ENCODE results near the gene EID1.
"Not testable (repeated sequence)": the region's sequence is repeated elsewhere in the genome, so short reads cannot be mapped to it uniquely, and the experiment has no call there.

Gene EID1

DNA sequence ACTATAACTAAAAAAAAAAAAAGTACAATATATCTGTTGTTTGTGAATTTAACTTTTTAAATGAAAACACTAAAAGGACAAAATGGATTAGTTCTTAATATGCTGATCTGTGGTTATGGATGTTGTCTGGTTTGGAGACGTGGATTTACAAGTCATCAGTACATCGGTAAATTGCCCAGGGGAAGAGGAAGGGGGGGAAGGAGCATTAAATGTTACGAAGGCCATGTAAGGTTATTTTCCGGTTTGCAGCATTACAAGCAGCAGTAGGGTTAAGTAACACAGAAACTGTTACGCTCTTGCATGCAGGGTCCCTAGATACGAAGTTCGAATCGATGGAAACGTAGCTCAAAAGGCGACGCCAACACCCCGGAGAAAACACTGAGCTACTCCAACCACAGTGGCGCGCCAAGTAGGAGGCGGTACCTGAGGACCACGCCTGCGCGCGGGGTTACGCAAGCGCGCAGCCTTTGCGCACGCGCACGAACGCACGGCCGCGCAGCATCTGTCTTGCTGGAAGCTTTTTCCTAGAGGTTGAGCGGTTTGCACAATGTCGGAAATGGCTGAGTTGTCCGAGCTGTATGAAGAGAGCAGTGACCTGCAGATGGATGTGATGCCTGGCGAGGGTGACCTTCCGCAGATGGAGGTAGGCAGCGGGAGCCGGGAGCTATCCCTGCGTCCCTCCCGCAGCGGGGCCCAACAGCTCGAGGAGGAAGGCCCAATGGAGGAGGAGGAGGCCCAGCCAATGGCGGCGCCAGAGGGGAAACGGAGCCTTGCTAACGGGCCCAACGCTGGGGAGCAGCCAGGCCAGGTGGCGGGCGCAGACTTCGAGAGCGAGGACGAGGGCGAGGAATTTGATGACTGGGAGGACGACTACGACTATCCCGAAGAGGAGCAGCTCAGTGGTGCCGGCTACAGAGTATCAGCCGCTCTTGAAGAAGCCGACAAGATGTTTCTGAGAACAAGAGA is at the start of gene EID1:
Gene EID1 (plus strand): TSS at position 505 of the 966 bp plus-strand sequence. CDS start 43 bp downstream, at position 548.
- peak; percentile 68 to 97 (median 92) for DNase-seq

- no peak for DNase-seq
Observed at GRCh38 chr15:48828471-48828870, 49.5 kb upstream of the EID1 start.

DNA sequence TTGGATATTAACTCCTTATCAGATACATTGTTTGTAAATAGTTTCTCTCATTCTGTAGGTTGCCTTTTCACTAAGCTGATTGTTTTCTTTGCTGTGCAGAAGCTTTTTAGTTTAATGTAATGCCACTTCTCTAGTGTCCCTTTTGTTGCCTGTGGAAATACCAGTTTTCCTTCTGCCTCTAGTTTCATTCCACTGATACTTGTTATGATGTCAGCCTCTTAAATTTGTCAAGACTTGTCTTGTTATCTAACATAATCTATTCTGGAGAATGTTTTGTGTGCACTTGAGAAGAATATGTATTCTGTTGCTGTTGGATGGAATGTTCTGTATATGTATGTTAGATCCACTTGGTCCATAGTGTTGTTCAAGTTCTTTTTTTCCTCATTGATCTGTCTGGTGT is 49.0 kb upstream of the EID1 start:
- DNase-seq = no peak

DNA sequence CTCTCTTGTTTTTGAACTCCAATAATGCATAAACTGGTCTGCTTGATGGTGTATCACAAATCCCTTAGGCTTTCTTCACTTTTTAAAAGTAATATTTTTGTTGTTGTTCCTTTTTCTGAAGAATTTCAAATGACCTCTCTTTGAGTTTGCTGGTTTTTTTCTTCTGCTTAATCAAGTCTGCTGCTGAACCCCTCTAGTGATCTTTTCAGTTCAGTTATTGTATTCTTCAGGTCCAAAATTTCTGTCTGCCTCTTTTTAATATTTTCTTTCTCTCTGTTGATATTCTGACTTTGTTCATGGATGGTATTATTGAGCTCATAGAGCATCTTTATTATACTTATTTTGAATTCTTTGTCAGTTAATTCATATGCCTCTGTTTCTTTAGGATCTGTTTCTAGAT is 45.3 kb upstream of the EID1 start:
- no peak for DNase-seq

GRCh38 chr15:48833526-48834239 is 44.3 kb upstream of the EID1 start:
- DNase-seq = no peak

- no peak for DNase-seq
Observed at GRCh38 chr15:48834756-48835155, 43.2 kb upstream of the EID1 start.

DNA sequence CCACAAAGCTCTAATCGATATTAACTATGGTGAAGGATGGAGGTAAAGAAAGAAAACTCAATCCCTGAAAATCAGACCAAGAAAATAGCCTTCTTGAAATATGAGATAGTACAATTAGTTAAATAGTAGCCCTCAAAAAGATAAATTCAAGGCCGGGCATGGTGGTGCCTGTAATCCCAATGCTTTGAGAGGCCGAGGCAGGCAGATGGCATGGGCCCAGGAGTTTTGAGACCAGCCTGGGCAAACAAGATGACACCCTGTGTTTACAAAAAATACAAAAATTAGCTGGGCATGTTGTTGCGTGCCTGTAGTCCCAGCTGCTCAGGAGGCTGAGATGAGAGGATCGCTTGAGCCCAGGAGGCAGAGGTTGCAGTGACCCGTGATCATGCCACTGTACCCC is 35.4 kb upstream of the EID1 start:
- no peak for DNase-seq

- no peak for DNase-seq
Observed at GRCh38 chr15:48845123-48845522, 32.8 kb upstream of the EID1 start.

- DNase-seq = no peak
Observed at GRCh38 chr15:48850648-48851047, 27.3 kb upstream of the EID1 start.

DNA sequence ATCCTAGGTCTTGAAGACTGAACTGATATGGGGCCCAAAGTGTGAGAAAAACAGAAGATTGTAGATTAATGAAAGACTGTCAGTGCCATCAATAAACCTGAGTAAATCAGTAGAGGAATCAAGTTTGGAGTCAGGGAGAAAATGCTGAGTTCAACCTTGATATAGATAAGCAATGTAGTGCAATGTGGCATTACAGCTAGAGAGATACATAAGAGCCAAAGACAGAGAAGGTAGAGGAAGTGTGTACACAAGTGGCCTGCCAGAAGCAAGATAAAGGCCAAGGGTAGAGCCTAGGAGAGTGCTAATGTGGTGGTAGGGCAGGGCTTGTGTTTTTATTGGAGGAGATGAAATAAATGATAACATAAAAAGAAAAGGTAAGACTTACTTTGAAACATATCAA is 26.0 kb upstream of the EID1 start:
- DNase-seq = no peak

DNA sequence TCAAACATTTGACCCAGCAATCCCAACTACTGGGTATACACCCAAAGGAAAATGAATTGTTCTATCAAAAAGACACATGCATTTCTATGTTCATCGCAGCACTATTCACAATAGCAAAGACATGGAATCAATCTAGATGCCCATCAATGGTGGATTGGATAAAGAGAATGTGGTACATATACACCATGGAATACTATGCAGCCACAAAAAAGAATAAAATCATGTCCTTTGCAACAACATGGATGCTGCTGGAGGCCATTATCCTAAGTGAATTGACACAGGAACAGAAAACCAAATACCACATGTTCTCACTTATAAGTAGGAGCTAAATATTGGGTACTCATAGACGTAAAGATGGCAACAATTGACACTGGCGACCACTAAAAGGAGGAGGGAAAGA is 23.5 kb upstream of the EID1 start:
- DNase-seq = not testable (repeated sequence)

- peak in 1 of 14 donors; percentile 26 for DNase-seq
Observed at GRCh38 chr15:48855501-48856440, 22.2 kb upstream of the EID1 start.

DNA sequence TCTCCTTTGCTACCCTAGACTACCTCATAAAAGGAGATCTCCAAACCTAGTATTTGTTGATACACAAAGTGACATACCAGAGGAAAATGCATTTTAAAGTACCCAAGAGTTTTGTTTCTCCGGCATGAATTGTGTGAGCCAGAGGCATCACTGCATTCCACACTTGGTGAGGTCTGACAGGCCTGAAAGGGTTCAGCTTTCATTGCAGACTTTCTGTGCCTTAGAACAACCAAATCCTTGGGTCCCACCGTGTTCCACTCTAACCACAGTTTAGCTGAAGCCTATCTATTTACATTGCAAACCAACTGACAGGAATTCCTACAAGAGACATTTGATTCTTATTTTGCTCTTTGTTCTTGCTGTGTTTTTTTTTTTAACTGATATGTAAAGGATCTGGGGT is 21.0 kb upstream of the EID1 start:
- no peak for DNase-seq

DNA sequence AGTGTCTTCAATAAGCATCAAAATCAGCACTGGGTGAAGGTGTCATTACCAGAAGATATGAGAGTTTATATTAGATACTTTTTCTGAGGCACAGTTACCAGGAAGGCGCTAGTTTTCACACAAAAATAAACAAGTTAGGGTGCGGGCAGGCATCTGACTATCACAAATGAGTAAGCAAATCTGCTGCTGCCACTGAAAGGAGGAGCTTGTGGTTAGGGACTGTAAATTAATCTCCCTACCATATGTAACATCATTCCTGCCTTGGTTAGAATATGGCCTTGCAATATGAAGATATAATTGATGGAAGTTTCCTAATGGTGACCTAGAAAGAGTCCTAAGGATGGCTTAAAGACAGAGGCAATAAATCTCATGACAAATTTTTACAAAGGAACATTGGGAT is 19.5 kb upstream of the EID1 start:
- DNase-seq = no peak

- no peak for DNase-seq
Observed at GRCh38 chr15:48859426-48859825, 18.5 kb upstream of the EID1 start.

- peak in 1 of 14 donors; percentile 27 for DNase-seq
Observed at GRCh38 chr15:48861813-48862431, 16.0 kb upstream of the EID1 start.

DNA sequence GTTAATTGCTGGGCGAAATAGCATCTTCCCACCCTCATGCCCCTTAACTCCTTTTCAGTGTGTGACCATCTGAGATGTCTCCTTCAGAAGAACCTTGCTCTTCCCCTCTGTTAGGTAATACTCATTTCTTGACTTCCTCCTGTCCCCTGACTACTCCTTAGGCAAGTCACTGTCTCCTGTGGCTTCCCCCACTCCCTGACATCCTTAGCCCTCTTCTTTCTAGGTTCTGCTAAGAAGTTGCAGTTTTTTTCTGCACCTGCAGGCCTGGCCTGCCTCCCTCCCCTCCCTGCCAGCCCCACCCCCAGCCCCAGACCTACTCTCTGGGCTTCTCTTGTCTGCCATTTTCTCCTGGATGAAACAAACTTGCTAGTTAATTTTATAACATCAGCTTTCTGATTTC is 15.2 kb upstream of the EID1 start:
- DNase-seq = no peak

- DNase-seq = no peak
Observed at GRCh38 chr15:48865370-48866079, 12.4 kb upstream of the EID1 start.

DNA sequence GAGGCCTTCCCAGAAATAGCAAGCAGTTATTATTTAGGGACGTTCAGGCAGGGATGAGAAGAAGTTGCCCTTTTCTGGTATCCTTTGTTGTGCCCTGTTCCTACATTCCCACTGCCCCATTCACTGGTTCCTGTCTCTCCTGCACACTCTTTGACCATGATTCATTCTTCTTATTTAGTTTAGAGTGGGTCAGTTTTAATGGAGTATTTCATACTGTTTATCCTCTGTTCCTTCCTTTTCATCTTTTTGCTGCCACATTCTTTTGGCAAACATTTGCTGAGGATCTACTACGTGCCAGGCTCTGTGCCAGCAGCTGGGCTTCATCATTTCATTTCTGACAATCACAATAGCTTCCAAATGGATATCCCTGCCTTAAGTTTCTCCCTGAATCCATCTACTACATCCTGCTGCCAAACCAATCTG is 11.8 kb upstream of the EID1 start:
- peak in 1 of 14 donors; percentile 23 for DNase-seq

DNA sequence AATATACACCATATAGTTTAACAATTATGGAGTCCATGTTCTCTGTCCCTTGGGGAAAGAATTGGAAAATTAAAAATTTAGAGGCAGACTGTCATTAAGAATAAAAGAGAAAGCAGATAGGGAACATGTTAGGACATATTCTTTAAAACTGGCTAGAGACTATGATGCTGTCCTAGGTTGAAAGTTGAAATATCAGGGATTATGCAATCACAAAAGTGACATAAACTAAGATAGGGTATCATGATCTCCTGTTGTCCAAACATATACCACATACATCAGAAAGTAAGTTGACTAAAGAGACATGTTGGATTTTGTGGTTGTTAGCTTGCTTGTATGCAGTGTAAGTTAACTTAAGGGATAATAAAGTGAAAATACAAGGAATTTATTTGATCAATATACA is 9.9 kb upstream of the EID1 start:
- DNase-seq = no peak

- DNase-seq = no peak
Observed at GRCh38 chr15:48868536-48868935, 9.4 kb upstream of the EID1 start.
